Limb (tissue), 2 donors: ENCODE results near the gene TMEM61.
"Not testable (repeated sequence)": the region's sequence is repeated elsewhere in the genome, so short reads cannot be mapped to it uniquely, and the experiment has no call there.

Experiments used
- DNase-seq, 2 donors: peaks; one replicate each; pipeline ENCODE4 v3.0.0-alpha.2; 2016; ENCODE audit errors: extremely low spot score in 2 of 2

Gene TMEM61

DNA sequence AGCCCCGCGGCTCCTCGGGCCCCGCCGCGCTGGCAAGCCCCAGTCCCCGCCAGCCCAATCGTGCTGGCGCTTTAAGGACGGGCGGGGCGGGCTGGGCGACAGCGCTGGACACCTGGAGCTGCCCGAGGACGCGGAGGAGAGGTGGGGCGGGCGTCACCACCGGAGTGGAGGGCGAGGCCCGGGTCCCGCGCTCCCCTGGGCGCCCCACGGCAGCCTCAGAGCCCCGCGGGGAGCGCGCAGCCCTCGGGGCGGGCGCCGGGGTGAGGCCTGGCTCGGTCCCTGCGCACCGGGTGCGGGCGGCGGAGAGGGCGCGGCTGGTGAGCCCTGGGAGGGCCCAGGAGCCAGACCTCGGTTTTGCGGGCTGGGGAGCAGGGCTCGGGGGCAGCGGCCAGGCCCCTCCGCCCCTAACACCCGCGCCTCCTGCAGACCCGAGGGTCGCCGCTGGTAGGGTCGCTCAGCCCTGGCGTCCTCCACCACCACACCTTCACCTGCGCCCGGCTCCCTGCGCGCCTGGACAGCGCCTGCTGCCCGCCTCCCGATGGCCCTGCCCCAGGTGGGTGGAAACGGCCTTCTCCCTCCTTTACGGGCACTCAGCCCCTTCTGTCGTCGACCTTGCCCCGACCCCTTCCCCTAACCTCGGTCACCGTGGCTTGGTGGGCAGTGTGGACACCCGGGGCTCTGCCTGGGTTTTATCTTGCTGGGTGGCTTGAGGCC, at the start of gene TMEM61:
Gene TMEM61, plus strand, starts transcription at position 101 of the 714 bp plus-strand sequence. Its CDS starts 438 bp downstream, at position 539.
- DNase-seq: peak in 1 of 2 donors; percentile 39

DNA sequence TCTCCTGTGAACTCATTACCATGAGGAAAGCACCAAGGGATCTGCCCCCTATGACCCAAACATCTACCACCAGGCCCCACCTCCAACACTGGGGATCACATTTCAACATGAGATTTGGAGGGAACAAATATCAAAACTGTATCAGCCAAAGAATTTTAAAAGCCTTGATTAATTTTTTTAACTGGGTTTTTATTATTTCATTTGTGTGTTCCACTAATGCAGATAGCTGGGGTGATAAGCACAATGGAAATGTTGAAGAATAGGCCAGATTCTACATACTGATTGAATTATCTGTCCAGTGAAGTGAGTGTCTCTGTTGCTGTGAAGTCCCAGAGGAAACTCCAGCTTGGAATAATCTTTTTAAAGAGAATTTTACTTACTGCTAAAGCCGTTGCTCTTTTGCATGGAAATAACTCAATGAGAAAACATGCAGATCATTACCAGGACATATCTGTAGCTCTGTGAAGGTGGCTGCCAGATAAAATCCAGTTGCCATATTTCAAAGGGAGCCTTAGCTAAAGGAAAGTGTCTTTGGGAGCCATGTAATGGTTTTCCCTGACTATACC, 49.1 kb upstream of the TMEM61 start:
- no peak for DNase-seq

DNA sequence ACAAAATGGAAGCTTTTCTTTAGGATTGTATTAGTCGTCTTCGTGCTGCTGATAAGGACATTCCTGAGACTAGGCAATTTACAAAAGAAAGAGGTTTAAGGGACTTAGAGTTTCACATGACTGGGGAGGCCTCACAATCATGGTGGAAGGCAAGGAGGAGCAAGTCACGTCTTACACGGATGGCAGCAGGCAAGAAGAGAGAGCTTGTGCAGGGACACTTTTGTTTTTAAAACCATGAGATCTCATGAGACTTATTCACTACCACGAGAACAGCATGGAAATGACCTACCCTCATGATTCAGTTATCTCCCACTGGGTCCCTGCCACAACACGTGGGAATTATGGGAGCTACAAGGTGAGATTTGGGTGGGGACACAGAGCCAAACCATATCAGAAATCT, 46.3 kb upstream of the TMEM61 start:
- DNase-seq: not testable (repeated sequence)

DNA sequence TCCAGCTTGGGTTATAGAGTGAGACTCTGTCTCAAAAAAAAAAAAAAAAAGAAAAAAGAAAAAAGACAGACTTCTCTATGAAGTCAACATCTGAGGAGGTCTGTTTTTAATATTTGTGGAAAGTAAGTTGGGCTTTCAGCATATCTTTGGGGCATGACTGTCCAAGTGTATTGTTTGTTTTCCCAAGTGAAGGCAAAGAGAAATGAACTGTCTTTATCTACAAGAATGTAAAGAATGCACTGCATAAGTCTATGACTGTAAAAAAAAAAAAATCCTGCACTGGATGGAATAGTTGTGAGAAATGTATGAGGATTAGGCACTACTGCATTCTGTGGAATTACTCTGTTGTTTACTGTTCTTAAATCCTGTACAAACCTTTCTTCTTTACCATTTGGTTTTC, 45.6 kb upstream of the TMEM61 start:
- peak in 1 of 2 donors; percentile 34 for DNase-seq

DNA sequence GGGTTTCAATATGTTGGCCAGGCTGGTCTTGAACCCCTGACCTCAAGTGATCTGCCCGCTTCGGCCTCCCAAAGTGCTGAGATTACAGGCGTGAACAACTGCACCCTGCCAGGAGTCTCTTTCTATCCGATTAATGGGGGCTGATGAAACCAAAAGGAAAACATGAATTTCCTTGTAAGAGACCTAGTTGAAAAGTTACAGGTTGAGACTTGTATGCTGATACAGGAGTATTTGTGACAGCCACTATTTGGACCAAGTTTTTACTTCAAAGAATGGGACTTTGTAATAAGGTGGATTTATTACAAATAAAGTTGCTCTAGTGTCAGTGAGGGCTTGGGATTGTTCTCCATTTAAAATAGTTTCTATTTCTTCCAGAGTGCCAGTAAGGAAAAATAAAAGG, 43.6 kb upstream of the TMEM61 start:
- DNase-seq: no peak

GRCh38 chr1:54937469-54937868, 43.0 kb upstream of the TMEM61 start:
- no peak for DNase-seq

DNA sequence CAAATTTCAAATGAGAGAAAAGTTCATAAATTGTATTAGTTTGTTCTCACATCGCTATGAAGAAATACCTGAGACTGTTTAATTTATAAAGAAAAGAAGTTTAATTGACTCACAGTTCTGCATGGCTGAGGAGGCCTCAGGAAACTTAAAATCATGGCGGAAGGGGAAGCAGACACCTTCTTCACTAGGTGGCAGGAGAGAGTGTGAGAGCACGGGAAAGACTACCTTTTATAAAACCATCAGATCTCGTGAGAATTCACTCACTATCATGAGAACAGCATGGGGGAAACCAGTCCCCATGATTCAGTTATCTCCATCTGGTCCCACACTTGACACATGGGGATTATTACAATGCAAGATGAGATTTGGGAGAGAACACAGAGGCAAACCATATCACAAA, 41.5 kb upstream of the TMEM61 start:
- not testable (repeated sequence) for DNase-seq

GRCh38 chr1:54940042-54940441, 40.4 kb upstream of the TMEM61 start:
- no peak for DNase-seq

- DNase-seq: no peak
Measured at GRCh38 chr1:54942976-54943375, 37.5 kb upstream of the TMEM61 start.

GRCh38 chr1:54944610-54945392, 35.6 kb upstream of the TMEM61 start:
- DNase-seq: peak; percentile 62 to 67

DNA sequence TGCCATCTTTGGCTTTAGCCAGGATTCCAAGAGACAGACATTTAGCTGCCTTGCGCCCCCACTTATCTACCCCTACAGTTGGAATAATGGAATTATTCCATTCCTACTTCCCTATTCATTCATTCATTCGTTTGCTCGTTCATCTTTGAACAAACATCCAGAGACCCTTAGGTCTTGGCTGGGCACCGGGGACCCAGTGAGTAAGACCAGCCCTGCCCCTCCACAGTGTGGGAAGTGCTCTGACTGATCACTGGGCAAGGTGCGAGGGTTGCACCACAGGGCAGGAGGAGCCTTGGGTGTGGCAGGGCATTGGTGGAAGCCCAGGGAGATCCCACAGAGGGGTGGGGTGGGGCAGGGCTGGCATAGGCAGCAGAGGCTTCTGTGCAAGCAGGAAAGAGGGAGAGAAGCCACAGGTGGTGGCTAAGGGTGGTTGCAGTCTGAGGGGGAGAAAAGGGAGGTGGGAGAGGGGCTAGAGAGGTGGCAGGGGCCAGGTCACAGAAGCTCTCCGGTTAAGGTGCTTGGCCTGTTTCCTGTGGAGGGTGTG, 35.0 kb upstream of the TMEM61 start:
- no peak for DNase-seq

- DNase-seq: no peak
Measured at GRCh38 chr1:54947540-54947939, 32.9 kb upstream of the TMEM61 start.

- DNase-seq: no peak
Measured at GRCh38 chr1:54949053-54949452, 31.4 kb upstream of the TMEM61 start.

- peak in 1 of 2 donors; percentile 60 for DNase-seq
Measured at GRCh38 chr1:54950006-54950368, 30.4 kb upstream of the TMEM61 start.

DNA sequence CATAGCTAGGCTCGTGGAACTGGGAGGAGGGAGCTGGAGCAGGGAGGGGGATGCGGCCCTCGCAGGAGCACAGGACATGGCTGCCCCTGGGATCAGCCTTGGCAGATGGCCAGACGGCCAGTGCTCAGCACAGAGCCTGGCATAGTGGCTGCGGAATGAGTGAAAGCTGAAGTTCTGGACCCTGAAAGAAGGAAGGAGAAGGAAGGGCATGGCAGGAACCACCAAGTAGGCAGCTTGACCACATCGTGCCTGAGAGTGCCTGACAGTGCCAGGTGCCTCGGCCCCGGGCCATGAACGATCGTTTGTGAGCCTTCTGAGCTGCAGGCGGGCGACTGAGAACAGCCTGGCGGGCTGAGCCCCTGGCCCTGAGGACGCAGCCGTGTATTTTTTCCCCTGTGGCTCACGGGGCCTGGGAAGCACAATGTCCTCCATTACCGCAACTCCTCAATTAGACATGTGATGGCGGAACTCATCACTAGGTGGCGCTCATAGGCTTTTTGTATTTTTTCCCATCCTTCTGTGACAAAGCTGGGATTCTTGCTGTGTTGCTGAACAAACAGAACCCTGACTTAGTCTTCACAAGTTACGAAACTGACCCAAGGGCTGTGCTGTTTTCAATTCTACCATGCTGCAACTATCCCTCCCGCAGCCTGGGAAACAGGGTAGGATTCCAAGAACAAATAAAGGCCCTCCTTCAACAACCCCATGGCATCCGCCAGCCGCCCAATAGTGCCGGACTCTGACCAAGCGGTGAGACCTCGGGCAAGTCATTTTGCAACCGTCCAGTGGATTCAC, 29.9 kb upstream of the TMEM61 start:
- peak; percentile 73 to 89 for DNase-seq

- DNase-seq: no peak
Measured at GRCh38 chr1:54951810-54952226, 28.6 kb upstream of the TMEM61 start.

- no peak for DNase-seq
Measured at GRCh38 chr1:54952950-54953718, 27.3 kb upstream of the TMEM61 start.

- DNase-seq: no peak
Measured at GRCh38 chr1:54953846-54954245, 26.6 kb upstream of the TMEM61 start.

DNA sequence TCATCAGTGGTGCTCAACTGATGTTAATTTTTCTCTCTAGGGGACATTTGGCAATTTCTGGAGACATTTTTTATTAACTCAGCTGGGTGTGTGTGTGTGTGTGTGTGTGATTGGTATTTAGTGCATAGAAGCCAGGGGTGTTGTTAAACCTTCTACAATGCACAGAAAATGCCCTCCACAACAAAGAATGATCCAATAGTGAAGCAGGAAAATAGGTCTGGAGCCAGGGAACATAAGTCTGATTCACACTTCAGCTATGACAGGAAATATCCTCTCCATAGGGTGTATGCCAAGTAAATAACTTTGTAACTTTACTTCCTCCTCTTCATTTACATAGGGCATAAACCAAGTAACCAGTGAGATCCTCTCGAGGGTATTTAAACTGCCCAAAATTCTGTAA, 25.1 kb upstream of the TMEM61 start:
- DNase-seq: no peak

- no peak for DNase-seq
Measured at GRCh38 chr1:54956726-54957125, 23.7 kb upstream of the TMEM61 start.

GRCh38 chr1:54959241-54959640, 21.2 kb upstream of the TMEM61 start:
- DNase-seq: no peak
